ENCODE results near the gene EHBP1. TPM values are rescaled to one million over a fixed set of nuclear protein-coding genes. Genes with fewer than 3 reads are reported as not detected.

The EHBP1 gene
- polyA plus RNA-seq, 1 of the 3 experiments (the other 2 are of a cell fraction), result 62.7 TPM

DNA sequence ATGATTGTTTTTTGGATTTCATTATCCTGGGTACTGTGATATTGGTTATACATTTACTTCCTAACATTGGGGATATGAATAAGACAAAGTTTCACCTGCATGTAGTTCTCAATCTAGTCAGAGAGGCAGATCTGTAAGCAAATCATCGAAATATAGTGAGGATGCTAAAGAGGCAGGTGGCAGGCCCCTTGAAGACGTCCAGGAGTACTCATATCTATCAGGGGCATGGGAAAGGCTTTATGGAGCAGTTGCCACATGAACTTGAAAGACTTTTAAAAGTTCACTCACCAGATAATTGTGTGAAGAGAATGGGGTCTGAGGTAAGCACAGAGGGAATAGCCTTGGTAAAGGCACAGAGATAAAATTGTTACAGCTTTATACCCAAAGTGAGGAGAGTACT is 78.8 kb downstream of the EHBP1 start:
- ChIA-PET POLR2A (no interaction called here), CTCF (interaction anchor here (0.9 to 1.0 kb wide), 2 partner anchors 9 to 326 kb away, joined by 4 read pairs; no protein-coding TSS in a partner anchor)
- no peak for DNase-seq
- H3K9ac ChIP-seq, result no peak overlapping the region
- no peak overlapping the region for H2AFZ ChIP-seq (ENCODE audit: low read depth)
- no peaks in the 10 kb centered on the region for H3K9me3 ChIP-seq
- TF ChIP-seq TAF1 (IDR thresholded peaks at IDR 0.05; ENCODE audit: borderline replicate concordance, low read depth, low read length) (no peak), ELF1 (IDR thresholded peaks at IDR 0.05) (no peak), MXI1 (IDR thresholded peaks at IDR 0.05; ENCODE audit: low read depth, low read length) (no peak), EP300 (IDR thresholded peaks at IDR 0.05; ENCODE audit: borderline replicate concordance in 1 of 2, low read depth in 1 of 2, low read length in 1 of 2) (no peak), GABPA (IDR thresholded peaks at IDR 0.05; ENCODE audit: low read depth) (no peak), CHD2 (IDR thresholded peaks at IDR 0.05; ENCODE audit: low read length, partially characterized antibody) (no peak), YY1 (IDR thresholded peaks at IDR 0.05; ENCODE audit: low read depth) (no peak), FOXJ3 (CRISPR knock-in tag; IDR thresholded peaks at IDR 0.05) (no peak), RFX5 (IDR thresholded peaks at IDR 0.05; ENCODE audit: low read length) (no peak), SIN3A (IDR thresholded peaks at IDR 0.05; ENCODE audit: borderline replicate concordance, low read depth, low read length) (no peak)
- TF ChIP-seq, protein P1, sequence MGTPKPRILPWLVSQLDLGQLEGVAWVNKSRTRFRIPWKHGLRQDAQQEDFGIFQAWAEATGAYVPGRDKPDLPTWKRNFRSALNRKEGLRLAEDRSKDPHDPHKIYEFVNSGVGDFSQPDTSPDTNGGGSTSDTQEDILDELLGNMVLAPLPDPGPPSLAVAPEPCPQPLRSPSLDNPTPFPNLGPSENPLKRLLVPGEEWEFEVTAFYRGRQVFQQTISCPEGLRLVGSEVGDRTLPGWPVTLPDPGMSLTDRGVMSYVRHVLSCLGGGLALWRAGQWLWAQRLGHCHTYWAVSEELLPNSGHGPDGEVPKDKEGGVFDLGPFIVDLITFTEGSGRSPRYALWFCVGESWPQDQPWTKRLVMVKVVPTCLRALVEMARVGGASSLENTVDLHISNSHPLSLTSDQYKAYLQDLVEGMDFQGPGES (IDR thresholded peaks at IDR 0.05; ENCODE audit: low read depth, low read length), result no peak
- TF ChIP-seq, protein P2, sequence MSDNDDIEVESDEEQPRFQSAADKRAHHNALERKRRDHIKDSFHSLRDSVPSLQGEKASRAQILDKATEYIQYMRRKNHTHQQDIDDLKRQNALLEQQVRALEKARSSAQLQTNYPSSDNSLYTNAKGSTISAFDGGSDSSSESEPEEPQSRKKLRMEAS (IDR thresholded peaks at IDR 0.05; ENCODE audit: low read depth), result no peak
- TF ChIP-seq, protein P3, sequence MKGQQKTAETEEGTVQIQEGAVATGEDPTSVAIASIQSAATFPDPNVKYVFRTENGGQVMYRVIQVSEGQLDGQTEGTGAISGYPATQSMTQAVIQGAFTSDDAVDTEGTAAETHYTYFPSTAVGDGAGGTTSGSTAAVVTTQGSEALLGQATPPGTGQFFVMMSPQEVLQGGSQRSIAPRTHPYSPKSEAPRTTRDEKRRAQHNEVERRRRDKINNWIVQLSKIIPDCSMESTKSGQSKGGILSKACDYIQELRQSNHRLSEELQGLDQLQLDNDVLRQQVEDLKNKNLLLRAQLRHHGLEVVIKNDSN (IDR thresholded peaks at IDR 0.05; ENCODE audit: borderline replicate concordance, low read depth), result no peak
- 80% methylated on average over 2 of the region's 2 CpGs for WGBS (ENCODE audit: low lambda C conversion rate)
- peaks cover 9% of the 10 kb centered on the region for H3F3A ChIP-seq (replicated peaks; ENCODE audit: insufficient read depth)
- H3K4me2 ChIP-seq, result no peak overlapping the region
- H3K79me2 ChIP-seq (ENCODE audit: insufficient read depth), result peaks cover 23% of the 10 kb centered on the region
- H4K20me1 ChIP-seq (ENCODE audit: insufficient read depth), result peaks cover 4% of the 10 kb centered on the region; the same call in 1 of the 2 replicates
- no peak overlapping the region for H3K27ac ChIP-seq (ENCODE audit: low read depth in 2 of 2, low read length in 1 of 2)
- H3K36me3 ChIP-seq (replicated peaks in 1 of 2; ENCODE audit: control insufficient read depth in 1 of 2, insufficient read depth in 2 of 2, low read length in 1 of 2), result peaks cover 0 to 6% of the 10 kb centered on the region in 2 experiments
- H3K27me3 ChIP-seq (ENCODE audit: insufficient read depth), result no peaks in the 10 kb centered on the region
- no peak overlapping the region for H3K4me3 ChIP-seq (ENCODE audit: low read depth in 2 of 2, low read length in 1 of 2)
- H3K9me2 ChIP-seq, result no peaks in the 10 kb centered on the region
- no peaks in the 10 kb centered on the region; a peak in 1 of 4 replicates for H3K4me1 ChIP-seq (ENCODE audit: control insufficient read depth in 1 of 2, insufficient read depth in 2 of 2, low read depth in 1 of 2, low read length in 1 of 2)

DNA sequence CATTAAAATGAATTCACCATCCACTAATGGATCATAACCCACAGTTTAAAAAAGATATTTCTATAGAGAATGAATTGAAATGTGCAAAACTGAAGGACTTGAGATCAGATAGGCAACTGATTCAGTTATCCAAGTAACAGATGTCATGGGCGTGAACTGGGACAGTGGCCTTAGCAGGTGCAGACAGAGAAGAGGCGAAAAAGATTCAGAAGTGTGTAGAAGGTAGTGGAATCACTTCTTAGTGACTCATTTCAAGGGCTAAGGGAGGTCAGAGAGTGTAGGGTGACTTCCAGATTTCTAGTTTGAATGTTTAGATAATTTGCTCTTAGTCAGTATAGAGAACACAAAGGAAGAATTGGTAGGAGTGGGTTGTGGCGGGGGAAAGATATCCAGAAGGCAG is 79.7 kb downstream of the EHBP1 start:
- H3K9ac ChIP-seq, result no peak overlapping the region
- no peak overlapping the region for H3K4me2 ChIP-seq
- no peaks in the 10 kb centered on the region for H3K9me3 ChIP-seq
- no peaks in the 10 kb centered on the region for H3K27me3 ChIP-seq (ENCODE audit: insufficient read depth)
- H3K27ac ChIP-seq (ENCODE audit: low read depth in 2 of 2, low read length in 1 of 2), result no peak overlapping the region
- no peak for DNase-seq
- CTCF ChIA-PET, result interaction anchor here (0.9 to 1.5 kb wide), 2 partner anchors 14 to 327 kb away, joined by 3 to 4 read pairs; no protein-coding TSS in a partner anchor
- no peaks in the 10 kb centered on the region; a peak in 2 of 4 replicates for H3K4me1 ChIP-seq (ENCODE audit: control insufficient read depth in 1 of 2, insufficient read depth in 2 of 2, low read depth in 1 of 2, low read length in 1 of 2)
- H3K36me3 ChIP-seq (replicated peaks in 1 of 2; ENCODE audit: control insufficient read depth in 1 of 2, insufficient read depth in 2 of 2, low read length in 1 of 2), result peaks cover 0 to 6% of the 10 kb centered on the region in 2 experiments
- no peak overlapping the region for H2AFZ ChIP-seq (ENCODE audit: low read depth)
- no peak overlapping the region for H3K4me3 ChIP-seq (ENCODE audit: low read depth in 2 of 2, low read length in 1 of 2)
- POLR2A ChIA-PET, result no interaction called here
- peaks cover 9% of the 10 kb centered on the region for H3F3A ChIP-seq (replicated peaks; ENCODE audit: insufficient read depth)
- H4K20me1 ChIP-seq (ENCODE audit: insufficient read depth), result peaks cover 4% of the 10 kb centered on the region; the same call in 1 of the 2 replicates
- H3K9me2 ChIP-seq, result no peaks in the 10 kb centered on the region
- H3K79me2 ChIP-seq (ENCODE audit: insufficient read depth), result peaks cover 23% of the 10 kb centered on the region; the same call in 1 of the 2 replicates
- 98% methylated on average over 3 of the region's 3 CpGs for WGBS (ENCODE audit: low lambda C conversion rate)
- TF ChIP-seq GABPA (IDR thresholded peaks at IDR 0.05; ENCODE audit: low read depth) (no peak), YY1 (IDR thresholded peaks at IDR 0.05; ENCODE audit: low read depth) (no peak), TAF1 (IDR thresholded peaks at IDR 0.05; ENCODE audit: borderline replicate concordance, low read depth, low read length) (no peak), JUND (IDR thresholded peaks at IDR 0.05) (no peak), SMC3 (IDR thresholded peaks at IDR 0.05; ENCODE audit: low read depth, low read length) (no peak), TCF12 (IDR thresholded peaks at IDR 0.05) (no peak), EP300 (IDR thresholded peaks at IDR 0.05; ENCODE audit: borderline replicate concordance in 1 of 2, low read depth in 1 of 2, low read length in 1 of 2) (no peak)
- TF ChIP-seq, protein P1 (IDR thresholded peaks at IDR 0.05; ENCODE audit: low read depth, low read length), result no peak
- TF ChIP-seq, protein P4, sequence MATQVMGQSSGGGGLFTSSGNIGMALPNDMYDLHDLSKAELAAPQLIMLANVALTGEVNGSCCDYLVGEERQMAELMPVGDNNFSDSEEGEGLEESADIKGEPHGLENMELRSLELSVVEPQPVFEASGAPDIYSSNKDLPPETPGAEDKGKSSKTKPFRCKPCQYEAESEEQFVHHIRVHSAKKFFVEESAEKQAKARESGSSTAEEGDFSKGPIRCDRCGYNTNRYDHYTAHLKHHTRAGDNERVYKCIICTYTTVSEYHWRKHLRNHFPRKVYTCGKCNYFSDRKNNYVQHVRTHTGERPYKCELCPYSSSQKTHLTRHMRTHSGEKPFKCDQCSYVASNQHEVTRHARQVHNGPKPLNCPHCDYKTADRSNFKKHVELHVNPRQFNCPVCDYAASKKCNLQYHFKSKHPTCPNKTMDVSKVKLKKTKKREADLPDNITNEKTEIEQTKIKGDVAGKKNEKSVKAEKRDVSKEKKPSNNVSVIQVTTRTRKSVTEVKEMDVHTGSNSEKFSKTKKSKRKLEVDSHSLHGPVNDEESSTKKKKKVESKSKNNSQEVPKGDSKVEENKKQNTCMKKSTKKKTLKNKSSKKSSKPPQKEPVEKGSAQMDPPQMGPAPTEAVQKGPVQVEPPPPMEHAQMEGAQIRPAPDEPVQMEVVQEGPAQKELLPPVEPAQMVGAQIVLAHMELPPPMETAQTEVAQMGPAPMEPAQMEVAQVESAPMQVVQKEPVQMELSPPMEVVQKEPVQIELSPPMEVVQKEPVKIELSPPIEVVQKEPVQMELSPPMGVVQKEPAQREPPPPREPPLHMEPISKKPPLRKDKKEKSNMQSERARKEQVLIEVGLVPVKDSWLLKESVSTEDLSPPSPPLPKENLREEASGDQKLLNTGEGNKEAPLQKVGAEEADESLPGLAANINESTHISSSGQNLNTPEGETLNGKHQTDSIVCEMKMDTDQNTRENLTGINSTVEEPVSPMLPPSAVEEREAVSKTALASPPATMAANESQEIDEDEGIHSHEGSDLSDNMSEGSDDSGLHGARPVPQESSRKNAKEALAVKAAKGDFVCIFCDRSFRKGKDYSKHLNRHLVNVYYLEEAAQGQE (IDR thresholded peaks at IDR 0.05; ENCODE audit: low read depth, low read length), result no peak
- TF ChIP-seq, protein P5, sequence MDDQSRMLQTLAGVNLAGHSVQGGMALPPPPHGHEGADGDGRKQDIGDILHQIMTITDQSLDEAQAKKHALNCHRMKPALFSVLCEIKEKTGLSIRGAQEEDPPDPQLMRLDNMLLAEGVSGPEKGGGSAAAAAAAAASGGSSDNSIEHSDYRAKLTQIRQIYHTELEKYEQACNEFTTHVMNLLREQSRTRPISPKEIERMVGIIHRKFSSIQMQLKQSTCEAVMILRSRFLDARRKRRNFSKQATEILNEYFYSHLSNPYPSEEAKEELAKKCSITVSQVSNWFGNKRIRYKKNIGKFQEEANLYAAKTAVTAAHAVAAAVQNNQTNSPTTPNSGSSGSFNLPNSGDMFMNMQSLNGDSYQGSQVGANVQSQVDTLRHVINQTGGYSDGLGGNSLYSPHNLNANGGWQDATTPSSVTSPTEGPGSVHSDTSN (IDR thresholded peaks at IDR 0.05), result no peak
- TF ChIP-seq, protein P2 (IDR thresholded peaks at IDR 0.05; ENCODE audit: low read depth), result no peak
